OCI-LY7 (cell line): Measurements from ENCODE around the gene CDK17.

ENCODE experiments used
- CTCF ChIP-seq: fragments of 200-600 bp; sonication (generic); conservative IDR thresholded peaks from 2 replicates; pipeline ENCODE4 v1.5.1; 2014; ENCODE audit warnings: mild to moderate bottlenecking, antibody characterized with exemption, low read length, moderate library complexity, mixed read lengths
- EZH2phosphoT487 ChIP-seq: fragments of 200-600 bp; sonication (generic); IDR thresholded peaks from 2 replicates; pipeline ENCODE4 v1.6.1; 2018; ENCODE audit warnings: low read depth, borderline replicate concordance, mild to moderate bottlenecking, mixed run types, antibody characterized with exemption, low read length, moderate library complexity, mixed read lengths

DNA sequence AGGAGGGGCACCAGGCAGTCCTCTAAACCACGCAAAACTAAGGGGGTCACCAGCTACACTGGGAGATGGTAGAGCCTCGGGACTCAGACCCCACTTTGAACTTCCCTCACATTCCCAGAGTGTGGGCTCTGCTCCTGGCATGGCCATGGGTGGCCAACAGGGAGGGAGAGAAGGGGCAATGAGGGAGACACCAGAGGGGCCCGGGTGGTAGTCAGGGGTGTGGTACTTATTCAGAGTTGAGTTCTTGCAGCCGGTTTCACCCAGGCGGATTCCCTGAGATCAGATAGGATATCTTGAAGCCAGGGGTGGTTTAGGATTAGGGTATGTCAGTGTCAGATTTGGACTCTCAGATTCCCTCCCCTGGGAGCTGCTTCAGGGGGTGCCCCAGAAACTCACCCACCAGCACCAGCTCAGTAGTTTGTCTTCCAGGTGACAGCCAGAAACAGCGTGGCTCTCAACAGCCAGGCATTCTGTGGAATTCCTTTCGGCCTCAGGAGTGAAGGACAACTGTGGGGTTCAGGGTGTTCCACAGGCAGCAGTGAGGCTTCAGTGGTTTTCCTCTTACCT lies 150.0 kb downstream of the CDK17 start:
- TF ChIP-seq CTCF (no peak), EZH2phosphoT487 (no peak)
